HG03095 (cell line): ENCODE measurements around the gene ATP5F1C.

ENCODE experiments used
- ATAC-seq: cut with Tn5 transposase; IDR thresholded peaks from one replicate; pipeline ENCODE4 v1.9.1; 2021; ENCODE audit warnings: moderate library complexity; ENCODE audit not compliant: unreplicated experiment

Gene ATP5F1C

DNA sequence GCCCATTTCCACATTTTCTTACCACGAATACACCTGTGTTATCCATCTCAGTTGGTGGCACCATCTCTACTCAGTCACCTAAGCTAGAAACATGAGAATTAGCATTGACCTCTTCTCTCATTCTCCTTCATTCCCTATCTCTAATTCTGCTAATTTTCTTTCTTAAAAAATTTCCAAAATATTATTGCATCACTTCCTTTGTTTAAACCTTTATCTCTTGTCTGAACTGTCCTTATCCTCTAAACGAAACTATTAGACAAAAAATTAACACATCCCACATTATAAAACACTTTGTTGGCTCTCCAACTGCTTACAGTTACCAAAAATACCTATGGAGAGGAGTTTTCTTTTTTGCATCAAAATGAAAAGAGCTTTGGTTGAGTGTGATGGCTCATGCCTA is 48.6 kb downstream of the ATP5F1C start:
- no peak for ATAC-seq

DNA sequence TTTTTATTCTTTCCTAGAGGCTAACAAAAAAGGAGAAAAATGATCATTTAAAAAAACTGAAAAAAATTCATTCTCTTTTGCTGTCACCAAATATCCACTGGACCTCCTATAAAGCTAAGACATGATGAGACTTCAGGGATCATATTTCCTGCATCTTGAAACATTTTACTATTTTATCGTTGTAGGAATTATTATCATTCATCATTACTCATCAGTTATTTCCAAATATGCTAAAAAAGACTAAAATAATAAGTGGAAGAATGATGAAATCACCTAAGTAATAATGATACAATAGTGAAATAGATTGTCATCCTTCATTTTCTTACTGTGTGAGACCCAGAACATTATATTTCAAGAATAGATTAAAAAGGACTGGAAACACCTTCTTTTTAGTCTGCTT is 58.6 kb downstream of the ATP5F1C start:
- no peak for ATAC-seq

DNA sequence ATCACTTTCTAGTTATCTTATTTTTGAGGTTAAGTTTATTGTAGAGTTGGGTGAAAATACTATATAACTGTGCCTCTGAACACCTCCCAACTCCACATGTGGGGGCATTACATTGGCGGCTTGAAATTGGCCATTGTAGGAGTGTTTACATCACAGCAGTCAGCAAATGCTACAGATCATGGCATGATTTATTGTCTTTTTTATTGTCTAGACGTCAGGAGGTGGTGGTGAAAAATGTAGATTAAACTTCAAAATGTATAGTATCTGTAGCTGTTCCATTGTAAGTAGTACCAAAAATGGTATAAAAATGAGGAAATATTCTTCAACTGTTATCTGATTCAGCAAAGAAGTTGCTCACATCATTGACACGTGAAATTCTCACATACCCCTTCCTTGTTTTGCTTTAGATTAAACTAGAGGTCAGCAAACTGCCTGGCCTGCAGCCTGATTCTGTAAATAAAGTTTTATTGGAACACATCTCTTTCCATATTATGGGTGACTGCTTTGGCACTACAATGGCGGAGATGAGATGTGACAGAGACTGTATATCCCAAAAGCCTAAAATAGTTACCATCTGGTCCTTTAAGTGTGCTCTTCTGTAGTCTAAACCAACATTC is 65.4 kb downstream of the ATP5F1C start:
- ATAC-seq = no peak

DNA sequence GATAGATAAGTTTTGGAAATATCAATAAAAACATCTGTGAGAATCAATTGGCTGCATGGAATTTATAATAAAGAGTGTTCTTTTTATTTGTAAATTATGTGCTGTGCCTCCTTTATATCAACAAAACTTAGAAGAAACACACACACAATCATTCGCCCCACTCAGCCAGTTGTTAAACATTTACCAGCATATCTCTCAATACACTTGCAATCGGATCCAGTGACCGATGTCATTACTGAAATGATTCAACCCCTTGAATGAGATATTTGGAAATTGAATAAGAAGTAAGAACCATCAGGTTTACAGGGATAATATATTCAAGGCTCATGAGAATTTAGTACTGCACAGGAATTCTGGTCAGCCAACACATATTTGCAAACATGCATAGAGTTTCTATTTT is 65.9 kb downstream of the ATP5F1C start:
- no peak for ATAC-seq

DNA sequence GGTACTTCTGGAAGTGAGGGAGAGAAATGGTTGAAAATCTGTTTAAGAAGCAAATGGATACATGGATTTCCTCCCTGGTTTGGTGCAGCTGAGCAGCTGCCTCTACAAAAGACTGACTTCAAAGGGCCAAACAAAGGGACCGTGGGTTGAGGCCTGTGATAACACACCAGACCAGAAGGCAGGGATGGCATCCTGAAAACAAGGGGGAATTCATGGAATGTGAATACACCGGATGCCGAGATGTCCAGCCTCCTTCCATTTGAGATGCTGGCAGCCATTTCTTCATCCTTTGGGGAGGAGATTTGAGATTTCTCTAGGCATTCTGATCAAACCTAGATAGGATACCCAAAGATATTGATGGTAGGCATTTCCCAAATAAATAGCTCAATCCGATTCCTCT is 67.2 kb downstream of the ATP5F1C start:
- ATAC-seq = no peak

DNA sequence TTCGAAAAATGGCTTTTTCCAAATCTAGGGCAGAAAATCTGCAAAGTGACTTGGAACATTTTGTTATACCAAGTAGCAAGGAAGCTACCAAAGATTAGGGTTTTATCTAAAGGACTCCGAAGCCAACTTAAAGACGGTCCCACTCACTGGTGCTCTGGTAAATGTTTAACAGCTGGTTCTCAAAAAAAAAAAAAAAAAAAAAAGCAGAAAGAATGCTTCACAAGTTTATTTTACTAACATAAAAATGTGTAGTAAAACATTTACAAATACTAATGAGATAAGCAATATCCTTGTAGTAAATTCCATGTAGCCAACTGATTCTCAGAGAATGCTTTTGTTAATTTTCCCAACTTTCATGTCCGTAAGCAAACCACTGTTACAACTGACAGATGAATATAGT is 68.7 kb downstream of the ATP5F1C start:
- no peak for ATAC-seq

DNA sequence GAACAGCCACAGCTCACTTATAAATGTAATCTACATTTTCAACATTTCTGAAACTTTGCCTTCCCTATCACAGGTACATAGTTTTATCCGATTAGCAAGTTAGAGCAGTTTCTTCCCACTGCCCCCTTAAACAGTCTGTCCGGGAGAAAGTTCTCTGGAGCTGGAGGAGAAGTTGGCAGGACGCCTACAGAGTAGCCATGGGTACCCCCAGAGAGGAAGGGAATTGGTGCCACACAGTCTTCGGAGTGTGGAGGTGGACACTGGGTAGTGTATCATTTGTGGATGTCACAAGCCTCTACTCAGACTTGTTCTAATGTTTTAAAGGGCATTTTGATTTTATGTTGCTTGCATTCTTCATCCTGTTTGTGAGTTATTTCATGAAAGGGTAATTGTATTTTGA is 69.3 kb downstream of the ATP5F1C start:
- ATAC-seq = no peak
